Mononuclear cell (primary cell): ENCODE measurements around the gene HOXD12. TPM values are rescaled to one million over a fixed set of nuclear protein-coding genes. Genes with fewer than 3 reads are reported as not detected.

Experiments
- H3K27me3 ChIP-seq: 2 replicates; pipeline ENCODE4 v1.6.0; 2011; ENCODE audit warnings: low read length, control low read depth; ENCODE audit not compliant: insufficient read depth
- H3K4me1 ChIP-seq: 2 replicates; pipeline ENCODE4 v1.5.1; 2011; ENCODE audit warnings: mild to moderate bottlenecking, low read length, control low read depth; ENCODE audit not compliant: insufficient read depth
- H3K4me3 ChIP-seq: 2 replicates; pipeline ENCODE4 v1.5.1; 2011; ENCODE audit warnings: mild to moderate bottlenecking, low read length, moderate library complexity
- H3K9me3 ChIP-seq: 2 replicates; pipeline ENCODE4 v1.5.1; 2011; ENCODE audit warnings: low read depth, mild to moderate bottlenecking, control low read depth, low read length
- total RNA-seq: library from RNA; depleted of rRNA; stranded (reverse); fragments of >200 nt; gene quantifications from one replicate; pipeline ENCODE4 v1.2.3, GENCODE V29; 2012

The HOXD12 gene, protein sequence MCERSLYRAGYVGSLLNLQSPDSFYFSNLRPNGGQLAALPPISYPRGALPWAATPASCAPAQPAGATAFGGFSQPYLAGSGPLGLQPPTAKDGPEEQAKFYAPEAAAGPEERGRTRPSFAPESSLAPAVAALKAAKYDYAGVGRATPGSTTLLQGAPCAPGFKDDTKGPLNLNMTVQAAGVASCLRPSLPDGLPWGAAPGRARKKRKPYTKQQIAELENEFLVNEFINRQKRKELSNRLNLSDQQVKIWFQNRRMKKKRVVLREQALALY
- not detected for total RNA-seq

DNA sequence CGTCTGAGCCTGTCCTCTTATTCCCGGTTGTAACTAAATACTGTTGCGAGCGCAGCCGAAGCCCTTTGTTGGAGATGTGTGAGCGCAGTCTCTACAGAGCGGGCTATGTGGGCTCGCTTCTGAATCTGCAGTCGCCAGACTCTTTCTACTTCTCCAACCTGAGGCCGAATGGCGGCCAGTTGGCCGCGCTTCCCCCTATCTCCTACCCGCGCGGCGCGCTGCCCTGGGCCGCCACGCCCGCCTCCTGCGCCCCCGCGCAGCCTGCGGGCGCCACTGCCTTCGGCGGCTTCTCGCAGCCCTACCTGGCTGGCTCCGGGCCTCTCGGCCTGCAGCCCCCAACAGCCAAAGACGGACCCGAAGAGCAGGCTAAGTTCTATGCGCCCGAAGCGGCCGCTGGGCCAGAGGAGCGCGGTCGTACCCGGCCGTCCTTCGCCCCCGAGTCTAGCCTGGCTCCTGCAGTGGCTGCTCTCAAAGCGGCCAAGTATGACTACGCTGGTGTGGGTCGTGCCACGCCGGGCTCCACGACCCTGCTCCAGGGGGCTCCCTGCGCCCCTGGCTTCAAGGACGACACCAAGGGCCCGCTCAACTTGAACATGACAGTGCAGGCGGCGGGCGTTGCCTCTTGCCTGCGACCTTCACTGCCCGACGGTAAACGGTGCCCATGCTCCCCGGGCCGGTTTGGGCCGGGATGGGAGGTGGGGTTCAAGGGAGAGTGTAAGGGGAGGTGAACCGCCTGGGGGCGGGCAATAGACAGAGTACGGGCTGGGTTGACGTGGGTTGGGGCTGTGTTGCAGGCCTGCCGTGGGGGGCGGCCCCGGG is at the start of gene HOXD12:
TSS of gene HOXD12 (plus strand) at position 68 of the 819 bp plus-strand sequence. CDS start at position 75, 7 bp downstream.
- H3K4me1 ChIP-seq = peaks cover 19% of the 10 kb centered on the region
- no peak within 1 kb of the TSS for H3K4me3 ChIP-seq
- H3K27me3 ChIP-seq = peaks cover 100% of the 10 kb centered on the region
- no peaks in the 10 kb centered on the region for H3K9me3 ChIP-seq

DNA sequence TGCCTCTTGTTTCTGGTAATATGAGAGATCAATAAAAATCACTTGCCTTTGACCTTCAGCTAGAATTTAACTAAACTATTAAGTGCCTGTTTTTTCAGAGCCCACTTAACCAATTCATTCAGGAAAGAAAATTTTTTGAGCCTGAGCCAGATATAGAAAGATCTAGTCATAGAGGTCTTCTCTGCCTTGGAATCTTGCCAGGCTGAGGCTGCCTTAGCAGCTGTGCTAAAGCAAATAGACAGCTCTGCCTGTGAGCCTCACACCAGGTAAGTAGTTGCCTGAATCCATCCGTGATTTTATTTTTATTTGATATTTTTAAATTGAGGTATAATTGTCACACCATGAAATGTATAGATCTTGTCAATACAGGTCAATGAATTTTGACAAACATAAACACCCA is 43.2 kb upstream of the HOXD12 start:
- Histone ChIP-seq H3K27me3 (peaks cover 29% of the 10 kb centered on the region), H3K4me3 (no peak overlapping the region), H3K9me3 (no peaks in the 10 kb centered on the region), H3K4me1 (no peaks in the 10 kb centered on the region)

DNA sequence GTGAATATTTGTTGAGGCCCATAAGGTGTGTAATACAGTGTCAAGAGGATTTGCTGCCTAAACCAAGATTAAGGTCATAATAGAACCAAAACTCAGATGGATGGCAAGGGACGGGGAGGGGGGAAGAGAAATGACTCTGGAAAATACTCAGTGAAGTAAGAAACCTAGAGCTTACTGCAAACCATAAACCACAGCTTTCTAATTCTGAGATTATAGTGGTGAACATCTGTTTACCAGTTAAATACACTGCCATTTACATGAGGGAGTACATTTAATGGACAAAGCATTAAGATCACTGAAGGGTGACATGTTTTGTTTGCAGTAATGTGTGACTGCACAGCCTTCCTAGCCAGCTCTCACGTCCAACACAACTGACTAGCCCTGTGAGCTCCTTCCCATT is 35.6 kb upstream of the HOXD12 start:
- Histone ChIP-seq H3K27me3 (peaks cover 77% of the 10 kb centered on the region), H3K4me1 (no peaks in the 10 kb centered on the region), H3K9me3 (no peaks in the 10 kb centered on the region), H3K4me3 (no peak overlapping the region)

DNA sequence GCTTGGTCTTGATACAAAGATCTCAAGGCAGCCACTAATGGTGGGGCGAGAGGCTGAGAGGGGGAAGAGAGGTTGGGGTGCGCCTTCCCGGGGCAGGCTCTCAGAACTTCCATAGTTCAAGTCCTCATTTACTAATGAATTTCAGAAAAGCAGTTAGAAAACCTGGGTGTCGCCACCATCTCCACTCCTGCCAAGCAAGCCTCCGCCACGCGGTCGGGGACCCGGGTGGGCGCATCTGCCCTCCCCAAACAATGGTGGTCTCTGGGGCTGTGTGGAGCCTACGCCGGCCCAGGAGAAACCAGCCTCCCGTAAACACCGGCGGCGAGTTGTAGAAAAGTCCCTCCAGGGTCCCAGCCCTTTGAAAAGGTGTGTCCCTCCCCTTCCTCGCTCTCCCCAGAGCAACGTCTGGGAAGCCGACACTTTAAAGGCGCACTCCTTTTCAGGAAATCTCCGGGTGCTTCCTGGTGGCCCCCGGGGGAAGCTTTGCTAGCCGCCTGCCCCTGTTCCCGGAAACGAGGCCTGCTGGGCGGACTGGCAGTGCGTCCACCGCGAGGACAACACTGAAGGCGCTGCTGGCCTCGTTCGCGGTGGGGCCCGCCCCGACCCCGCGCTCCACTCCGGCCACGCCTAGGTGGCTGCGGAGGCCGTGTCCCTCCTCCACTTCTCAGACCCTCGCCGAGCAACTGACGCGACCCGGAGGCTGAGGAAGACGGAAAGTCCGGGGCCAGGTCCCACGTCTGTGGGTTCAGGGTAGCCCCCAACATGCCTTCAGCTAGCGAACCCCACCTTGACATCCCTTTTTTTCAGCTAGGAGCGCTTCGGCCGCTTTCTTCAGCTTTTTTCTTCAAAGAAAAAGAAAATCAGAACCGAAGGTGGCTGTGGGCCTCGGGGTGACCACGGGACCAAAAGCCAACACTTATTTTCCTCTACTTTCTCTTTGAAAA is 32.7 kb upstream of the HOXD12 start:
- no peaks in the 10 kb centered on the region for H3K4me1 ChIP-seq
- no peaks in the 10 kb centered on the region for H3K9me3 ChIP-seq
- peaks cover 91% of the 10 kb centered on the region for H3K27me3 ChIP-seq
- no peak overlapping the region for H3K4me3 ChIP-seq

DNA sequence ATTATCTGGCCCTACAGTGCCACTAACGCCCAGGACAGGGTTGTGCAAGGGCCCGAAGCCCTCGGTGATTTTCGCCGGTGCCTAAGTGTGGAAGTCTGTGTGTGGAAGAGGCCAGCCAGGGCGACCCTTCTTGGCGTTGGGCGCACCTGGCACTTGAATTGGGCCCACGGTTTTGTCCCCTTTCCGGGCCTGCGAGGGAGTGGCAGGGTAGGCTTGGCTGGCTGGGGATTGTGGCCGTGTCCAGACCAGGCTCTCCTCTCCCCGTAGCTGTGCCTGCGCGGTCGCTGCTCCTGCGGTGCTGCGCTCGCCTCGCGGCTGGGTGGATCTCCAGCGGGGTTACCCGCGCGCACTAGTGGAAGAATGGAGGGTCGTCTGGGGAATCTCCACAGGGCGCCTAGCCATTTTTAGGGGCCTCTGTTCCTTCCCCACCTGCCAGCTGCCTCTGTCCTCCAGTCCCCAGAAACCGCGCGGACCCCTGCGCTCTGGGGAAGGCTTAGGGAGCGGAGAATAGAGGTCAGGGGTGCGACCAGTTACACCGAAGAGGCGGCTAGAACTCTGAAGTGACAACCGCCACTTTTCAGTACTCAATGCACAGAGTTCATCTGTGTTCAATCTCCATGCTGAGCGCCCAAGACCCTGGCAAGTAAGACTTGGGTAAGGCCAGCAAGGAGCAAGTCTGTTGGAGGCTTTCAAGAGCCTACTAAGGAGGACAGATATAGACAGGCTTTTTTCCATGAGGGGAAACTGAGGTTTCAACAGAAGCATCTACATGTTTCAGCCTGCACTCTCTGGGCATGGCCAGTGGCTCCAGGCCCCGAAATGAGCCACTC is 31.8 kb upstream of the HOXD12 start:
- H3K9me3 ChIP-seq = no peaks in the 10 kb centered on the region
- no peak overlapping the region for H3K4me3 ChIP-seq
- H3K27me3 ChIP-seq = peaks cover 98% of the 10 kb centered on the region
- no peaks in the 10 kb centered on the region for H3K4me1 ChIP-seq

DNA sequence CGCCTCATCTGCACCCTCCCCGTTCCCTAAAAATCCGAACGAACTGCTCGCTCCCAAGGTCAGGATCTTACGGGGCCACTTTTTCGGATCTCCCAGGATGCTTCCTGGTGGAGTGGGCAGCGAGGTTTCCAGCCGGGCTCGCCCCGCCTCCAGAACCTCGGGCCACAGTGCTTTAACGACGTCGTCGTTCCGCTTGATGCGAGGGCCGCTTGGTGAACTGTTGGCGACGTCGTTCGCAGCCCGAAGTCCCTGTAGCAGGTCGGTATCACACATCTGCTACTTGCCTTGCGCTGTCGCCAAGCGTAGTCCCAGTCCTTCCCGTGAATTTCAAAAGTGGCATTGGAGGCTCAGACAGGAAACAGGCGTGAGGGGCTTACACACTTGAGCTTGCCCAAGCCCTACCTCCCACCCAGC is 31.2 kb upstream of the HOXD12 start:
- Histone ChIP-seq H3K9me3 (no peaks in the 10 kb centered on the region), H3K27me3 (peaks cover 98% of the 10 kb centered on the region), H3K4me3 (no peak overlapping the region), H3K4me1 (no peaks in the 10 kb centered on the region)

DNA sequence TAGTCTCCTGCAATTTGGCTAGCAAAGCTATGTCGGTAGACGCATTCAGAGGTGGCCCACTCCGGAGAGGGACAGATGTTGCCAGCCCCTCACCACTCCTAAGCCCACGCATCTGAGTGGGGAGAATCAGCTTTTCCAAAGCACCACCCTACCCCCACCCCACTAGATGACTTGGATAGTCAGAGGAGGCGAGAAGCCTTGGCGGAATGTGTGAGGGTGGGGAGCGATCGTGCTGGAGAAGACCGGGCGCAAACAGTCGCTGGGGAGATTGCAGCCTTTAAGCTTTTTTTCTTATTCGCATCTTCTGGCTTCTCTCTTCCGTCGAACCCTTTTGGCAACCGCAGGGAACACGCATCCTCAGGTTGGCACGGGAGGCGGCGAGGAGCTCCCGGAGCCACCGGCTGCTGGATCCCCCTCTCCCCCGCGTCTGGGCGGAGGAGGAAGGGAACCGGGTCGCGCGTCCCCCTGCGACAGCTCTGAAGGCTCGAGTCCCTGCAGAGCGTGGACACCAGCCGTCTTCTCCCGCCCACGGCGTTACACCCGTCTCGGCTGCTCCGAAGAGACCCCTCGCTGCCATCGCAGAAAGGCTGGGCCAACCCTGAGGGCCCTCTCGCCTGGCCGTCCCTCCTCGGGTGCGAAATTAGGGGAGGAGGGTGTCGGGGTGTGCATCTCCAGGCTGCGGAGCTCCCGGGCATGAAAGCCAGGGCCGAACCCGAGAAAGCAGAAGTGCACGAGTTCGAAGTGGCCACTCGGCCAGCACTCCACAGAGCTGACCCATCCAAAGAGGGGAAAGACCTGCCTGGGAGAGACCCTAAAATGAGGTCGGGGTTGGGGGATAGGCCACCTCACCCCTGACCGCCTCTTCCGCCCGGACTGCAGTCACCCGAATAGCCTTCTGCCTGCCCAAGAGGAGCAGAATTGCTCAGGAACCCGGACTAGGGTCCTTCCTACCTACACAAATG is 28.0 kb upstream of the HOXD12 start:
- Histone ChIP-seq H3K9me3 (no peaks in the 10 kb centered on the region), H3K4me3 (no peak overlapping the region), H3K4me1 (no peaks in the 10 kb centered on the region), H3K27me3 (peaks cover 99% of the 10 kb centered on the region)

DNA sequence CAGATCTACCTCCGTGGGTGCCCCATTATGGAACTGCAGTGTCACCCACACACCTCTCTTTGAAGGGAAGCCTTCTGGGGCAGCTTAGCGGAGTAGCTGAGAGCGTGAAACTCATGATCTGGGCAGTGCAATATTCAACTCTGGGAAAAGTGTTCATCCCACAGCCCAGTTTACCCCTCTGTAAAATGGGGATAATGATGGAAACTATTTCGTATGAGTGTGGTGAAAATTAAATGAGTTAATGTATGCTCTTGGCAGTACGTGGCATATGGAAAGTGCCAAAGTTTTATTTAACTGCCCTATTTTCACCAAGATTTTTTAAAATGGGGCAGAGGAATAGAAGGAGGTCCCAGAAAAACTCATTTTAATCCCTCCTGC is 27.3 kb upstream of the HOXD12 start:
- Histone ChIP-seq H3K9me3 (no peaks in the 10 kb centered on the region), H3K27me3 (peaks cover 99% of the 10 kb centered on the region), H3K4me1 (no peaks in the 10 kb centered on the region), H3K4me3 (no peak overlapping the region)

DNA sequence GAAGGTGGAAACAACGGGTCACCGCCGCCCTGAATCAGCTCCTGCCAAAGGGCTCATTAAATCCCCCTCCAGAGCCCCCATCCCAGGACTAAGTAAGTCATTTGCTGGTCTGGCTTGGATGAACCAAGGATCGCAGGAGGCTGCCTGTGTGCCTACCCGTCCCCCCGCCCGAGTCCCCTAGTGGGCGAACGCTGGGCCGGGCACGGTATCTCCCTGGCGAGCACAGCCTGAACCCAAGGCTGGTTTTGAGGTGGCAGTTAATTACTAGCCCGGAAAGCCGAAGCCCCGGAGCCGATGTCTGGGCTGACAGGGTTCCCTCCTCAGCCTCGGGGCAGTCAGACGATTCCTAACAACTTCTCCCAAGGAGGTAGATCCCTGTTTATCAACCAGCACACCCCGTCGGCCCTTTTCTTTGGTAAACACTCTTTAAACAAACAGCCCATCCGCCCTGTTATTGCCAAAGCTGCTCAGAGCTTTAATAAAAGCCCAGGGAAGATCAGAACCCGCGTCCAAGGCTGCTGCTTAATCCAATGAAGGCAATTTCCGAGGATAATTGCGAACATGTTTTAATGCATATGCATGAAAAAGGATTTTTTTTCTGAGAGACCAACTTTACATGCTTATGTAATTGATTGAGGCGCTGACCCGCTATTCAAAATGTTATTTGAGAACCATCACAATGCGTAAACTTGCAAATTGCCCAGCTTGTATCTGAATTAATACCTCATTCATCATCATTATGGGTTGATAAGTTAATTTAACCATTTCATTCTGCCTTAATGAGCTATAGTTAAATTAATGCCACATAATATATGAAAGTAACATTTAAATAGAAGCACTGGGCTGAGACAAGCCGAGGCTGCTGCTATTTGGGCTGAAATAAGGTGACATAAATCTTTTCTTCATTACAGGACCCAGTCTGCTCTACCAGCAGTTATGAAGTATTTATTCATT is 26.4 kb upstream of the HOXD12 start:
- H3K9me3 ChIP-seq = no peaks in the 10 kb centered on the region
- H3K4me1 ChIP-seq = no peaks in the 10 kb centered on the region
- H3K27me3 ChIP-seq = peaks cover 99% of the 10 kb centered on the region
- H3K4me3 ChIP-seq = no peak overlapping the region

DNA sequence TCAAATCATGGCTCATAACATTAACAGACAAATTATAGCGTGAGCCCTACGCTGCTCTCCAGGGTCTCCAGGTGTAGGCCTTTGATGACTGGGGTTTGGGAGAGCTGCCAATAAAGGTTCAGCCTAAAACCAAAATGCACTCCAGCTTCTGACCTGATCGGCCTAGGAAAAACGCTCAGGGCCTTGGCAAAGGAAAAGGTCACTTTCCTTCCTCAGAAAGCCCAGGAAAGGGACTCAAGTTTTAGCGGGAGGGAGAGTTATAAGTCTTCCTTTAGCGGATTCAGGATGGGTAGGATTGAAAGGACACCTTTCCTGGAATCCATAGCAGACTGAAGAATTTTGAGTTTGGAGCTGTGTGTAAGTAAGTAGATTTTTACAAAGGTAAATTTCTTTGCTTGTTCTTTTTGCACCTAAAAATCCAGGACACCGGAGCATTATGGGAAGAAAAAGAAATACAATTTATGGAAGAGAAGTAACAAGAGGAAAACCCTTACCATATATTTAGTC is 24.6 kb upstream of the HOXD12 start:
- no peaks in the 10 kb centered on the region for H3K9me3 ChIP-seq
- H3K27me3 ChIP-seq = peaks cover 98% of the 10 kb centered on the region
- peaks cover 5% of the 10 kb centered on the region for H3K4me1 ChIP-seq
- no peak overlapping the region for H3K4me3 ChIP-seq

DNA sequence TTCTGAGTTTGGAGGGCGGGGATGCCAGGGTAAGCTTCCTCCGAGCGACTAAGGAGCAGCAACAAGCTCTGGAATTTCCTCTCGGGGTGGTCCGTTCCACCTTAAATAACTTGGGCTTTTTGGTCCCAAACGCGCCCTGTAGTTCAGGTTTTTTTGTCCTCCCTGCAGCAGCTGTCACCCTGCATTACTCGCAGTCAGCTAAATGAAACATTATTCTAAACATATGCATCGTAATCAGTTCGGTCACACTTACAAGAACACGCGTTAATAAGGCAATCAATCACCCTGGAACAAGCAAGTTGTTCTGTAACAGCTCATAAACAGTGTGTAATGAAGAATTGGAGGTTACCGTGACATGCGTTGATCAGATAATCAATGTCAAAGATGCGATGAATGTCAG is 24.1 kb upstream of the HOXD12 start:
- Histone ChIP-seq H3K4me1 (peaks cover 7% of the 10 kb centered on the region), H3K9me3 (no peaks in the 10 kb centered on the region)

DNA sequence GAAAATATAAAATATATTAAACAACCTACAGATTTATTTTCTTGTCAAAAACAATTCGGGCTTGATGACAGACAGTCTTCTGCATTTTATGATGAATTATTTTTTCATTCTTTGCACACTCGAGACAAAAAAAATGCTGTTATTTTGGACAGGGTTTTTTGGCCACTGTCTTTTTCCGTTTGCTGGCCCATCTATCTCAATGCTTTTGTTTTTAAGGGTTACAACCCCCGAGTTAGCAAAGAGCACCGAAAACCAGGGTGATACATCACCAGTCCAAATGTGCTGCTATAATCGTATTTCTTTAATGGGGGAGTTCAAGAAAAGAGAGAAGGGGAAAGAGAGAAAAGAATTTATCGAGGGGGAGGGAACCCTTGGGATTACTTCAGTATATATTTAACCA is 23.5 kb upstream of the HOXD12 start:
- H3K4me1 ChIP-seq = peaks cover 8% of the 10 kb centered on the region
- no peak overlapping the region for H3K4me3 ChIP-seq
- H3K9me3 ChIP-seq = no peaks in the 10 kb centered on the region
- peaks cover 96% of the 10 kb centered on the region for H3K27me3 ChIP-seq

More for the DNA sequence above, 24.1 kb upstream of the HOXD12 start:
- no peak overlapping the region for H3K4me3 ChIP-seq
- H3K27me3 ChIP-seq = peaks cover 95% of the 10 kb centered on the region
